H1 (cell line): ENCODE data around the gene MYBPHL.

ENCODE experiments used
- CREB1 ChIP-seq: IDR thresholded peaks from 2 replicates; pipeline ENCODE4 v1.6.1; 2012; ENCODE audit warnings: inconsistent platforms
- FOSL1 ChIP-seq: IDR thresholded peaks from 2 replicates; pipeline ENCODE4 v1.6.1; 2011; ENCODE audit warnings: mild to moderate bottlenecking, low read depth, low read length, moderate library complexity; ENCODE audit not compliant: insufficient read depth
- HDAC2 ChIP-seq, 2 experiments: fragments of 300-600 bp in 1 of 2; sonication (generic) in 1 of 2; IDR thresholded peaks; 2 replicates each; pipeline ENCODE4 v1.6.1; 2011 to 2012; ENCODE audit warnings: low read depth in 2 of 2, low read length in 2 of 2, mild to moderate bottlenecking in 2 of 2, moderate library complexity in 2 of 2, borderline replicate concordance in 1 of 2, inconsistent platforms in 1 of 2
- RXRA ChIP-seq: IDR thresholded peaks from 2 replicates; pipeline ENCODE4 v1.6.1; 2011; ENCODE audit warnings: low read depth, mild to moderate bottlenecking, low read length, moderate library complexity; ENCODE audit not compliant: insufficient read depth
- SP1 ChIP-seq: IDR thresholded peaks from 2 replicates; pipeline ENCODE4 v1.6.1; 2011; ENCODE audit warnings: low read depth, low read length
- TAF1 ChIP-seq: IDR thresholded peaks from 2 replicates; pipeline ENCODE4 v1.6.1; 2011; ENCODE audit warnings: mild to moderate bottlenecking, low read depth, low read length
- TF ChIP-seq, protein P1 (sequence below): IDR thresholded peaks from 2 replicates; pipeline ENCODE4 v1.6.1; 2012; ENCODE audit warnings: low read length, inconsistent platforms
- TF ChIP-seq, protein P2 (sequence below), 3 experiments: IDR thresholded peaks; 1 replicate in 2 of 3; 2 replicates in 1 of 3; pipeline versions ENCODE4 v1.5.1 to v1.6.1; 2011; ENCODE audit warnings: low read length in 3 of 3, mild to moderate bottlenecking in 3 of 3, inconsistent platforms in 2 of 3, low read depth in 1 of 3, moderate library complexity in 1 of 3; ENCODE audit not compliant: insufficient read depth in 1 of 3; ENCODE audit errors: control extremely low read depth in 1 of 3

DNA sequence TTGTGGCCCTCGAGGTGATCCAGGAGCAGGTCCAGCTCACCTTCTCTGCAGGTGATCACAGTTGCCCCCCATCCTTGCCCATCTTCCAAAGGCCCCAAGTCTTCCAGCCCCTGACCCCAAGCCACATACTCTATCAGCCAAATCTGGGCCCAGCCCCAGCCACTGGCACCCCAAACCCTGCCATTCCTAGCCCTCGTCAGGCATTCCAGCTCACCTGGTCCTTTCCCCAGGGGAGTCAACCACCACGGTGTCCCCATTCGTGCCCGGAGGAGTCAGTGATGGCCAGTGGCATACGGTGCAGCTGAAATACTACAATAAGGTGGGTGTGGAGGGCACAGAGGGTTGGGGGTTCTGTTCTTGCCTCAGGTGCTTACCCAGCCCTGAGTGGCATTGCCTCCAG is 45.2 kb downstream of the MYBPHL start:
- TF ChIP-seq RXRA (no peak), SP1 (no peak), HDAC2 (IDR thresholded peaks at IDR 0.05; ENCODE audit: borderline replicate concordance in 1 of 2, low read depth in 2 of 2, low read length in 2 of 2) (no peak), FOSL1 (no peak), TAF1 (no peak), CREB1 (no peak)
- TF ChIP-seq, protein P1, sequence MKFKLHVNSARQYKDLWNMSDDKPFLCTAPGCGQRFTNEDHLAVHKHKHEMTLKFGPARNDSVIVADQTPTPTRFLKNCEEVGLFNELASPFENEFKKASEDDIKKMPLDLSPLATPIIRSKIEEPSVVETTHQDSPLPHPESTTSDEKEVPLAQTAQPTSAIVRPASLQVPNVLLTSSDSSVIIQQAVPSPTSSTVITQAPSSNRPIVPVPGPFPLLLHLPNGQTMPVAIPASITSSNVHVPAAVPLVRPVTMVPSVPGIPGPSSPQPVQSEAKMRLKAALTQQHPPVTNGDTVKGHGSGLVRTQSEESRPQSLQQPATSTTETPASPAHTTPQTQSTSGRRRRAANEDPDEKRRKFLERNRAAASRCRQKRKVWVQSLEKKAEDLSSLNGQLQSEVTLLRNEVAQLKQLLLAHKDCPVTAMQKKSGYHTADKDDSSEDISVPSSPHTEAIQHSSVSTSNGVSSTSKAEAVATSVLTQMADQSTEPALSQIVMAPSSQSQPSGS: no peak
- TF ChIP-seq, protein P2, sequence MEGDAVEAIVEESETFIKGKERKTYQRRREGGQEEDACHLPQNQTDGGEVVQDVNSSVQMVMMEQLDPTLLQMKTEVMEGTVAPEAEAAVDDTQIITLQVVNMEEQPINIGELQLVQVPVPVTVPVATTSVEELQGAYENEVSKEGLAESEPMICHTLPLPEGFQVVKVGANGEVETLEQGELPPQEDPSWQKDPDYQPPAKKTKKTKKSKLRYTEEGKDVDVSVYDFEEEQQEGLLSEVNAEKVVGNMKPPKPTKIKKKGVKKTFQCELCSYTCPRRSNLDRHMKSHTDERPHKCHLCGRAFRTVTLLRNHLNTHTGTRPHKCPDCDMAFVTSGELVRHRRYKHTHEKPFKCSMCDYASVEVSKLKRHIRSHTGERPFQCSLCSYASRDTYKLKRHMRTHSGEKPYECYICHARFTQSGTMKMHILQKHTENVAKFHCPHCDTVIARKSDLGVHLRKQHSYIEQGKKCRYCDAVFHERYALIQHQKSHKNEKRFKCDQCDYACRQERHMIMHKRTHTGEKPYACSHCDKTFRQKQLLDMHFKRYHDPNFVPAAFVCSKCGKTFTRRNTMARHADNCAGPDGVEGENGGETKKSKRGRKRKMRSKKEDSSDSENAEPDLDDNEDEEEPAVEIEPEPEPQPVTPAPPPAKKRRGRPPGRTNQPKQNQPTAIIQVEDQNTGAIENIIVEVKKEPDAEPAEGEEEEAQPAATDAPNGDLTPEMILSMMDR (IDR thresholded peaks at IDR 0.05; ENCODE audit: control extremely low read depth in 1 of 3, insufficient read depth in 1 of 3, low read depth in 1 of 3, low read length in 3 of 3): no peak
